Retinal pigment epithelial cell (primary cell): ENCODE results near the gene MPP1.

Experiments used
- DNase-seq: peaks from one replicate; pipeline ENCODE4 v3.0.0-alpha.2; 2010; ENCODE audit warnings: low read depth
- H3K4me3 ChIP-seq: 2 replicates; pipeline ENCODE4 v1.5.1; 2011; ENCODE audit warnings: mild to moderate bottlenecking, low read length, control low read depth, moderate library complexity
- TF ChIP-seq, protein P1 (sequence below): conservative IDR thresholded peaks from 2 replicates; pipeline ENCODE4 v1.5.1; 2011; ENCODE audit warnings: low read depth, low read length, control low read depth, inconsistent platforms

Gene MPP1

DNA sequence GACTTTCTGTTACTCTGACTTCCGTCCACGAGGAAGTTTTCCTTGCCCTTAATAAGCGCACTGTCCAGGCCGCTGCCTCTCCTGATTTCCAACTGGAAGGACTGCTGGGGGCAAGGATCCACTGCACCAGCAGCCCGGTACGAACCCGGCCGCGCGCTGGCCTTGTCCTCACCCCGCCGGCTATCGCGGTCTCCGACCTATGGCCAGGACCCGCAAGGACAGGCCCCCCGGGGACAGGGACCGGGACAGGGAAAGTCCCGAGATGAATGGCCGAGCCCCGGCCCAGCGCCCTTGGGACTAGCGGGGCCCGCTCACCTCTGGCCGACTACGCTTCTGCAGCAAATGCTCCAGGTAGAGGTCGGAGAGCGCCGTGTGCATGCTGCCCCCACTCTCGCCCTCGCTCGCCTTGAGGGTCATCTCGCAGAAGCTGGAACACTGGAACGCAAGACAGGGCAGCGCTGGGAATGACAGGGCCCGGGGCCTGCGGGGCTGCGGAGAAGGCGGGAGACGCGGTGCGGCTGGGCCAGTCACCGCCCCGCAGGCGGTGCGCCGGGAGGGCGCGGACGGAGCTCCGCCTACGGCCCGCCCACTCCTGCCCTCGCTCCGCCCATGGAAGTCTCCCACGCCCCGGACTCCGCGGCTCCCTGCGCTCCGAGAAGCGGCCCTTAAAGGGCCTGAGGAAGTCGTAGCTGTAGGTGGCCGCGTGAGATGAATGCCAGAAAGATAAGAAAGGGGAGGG, at the start of gene MPP1:
Gene MPP1, minus strand, starts transcription at position 529 of the 739 bp plus-strand sequence. Its CDS starts 112 bp downstream, at position 417.
- DNase-seq: no peak
- TF ChIP-seq, protein P1, sequence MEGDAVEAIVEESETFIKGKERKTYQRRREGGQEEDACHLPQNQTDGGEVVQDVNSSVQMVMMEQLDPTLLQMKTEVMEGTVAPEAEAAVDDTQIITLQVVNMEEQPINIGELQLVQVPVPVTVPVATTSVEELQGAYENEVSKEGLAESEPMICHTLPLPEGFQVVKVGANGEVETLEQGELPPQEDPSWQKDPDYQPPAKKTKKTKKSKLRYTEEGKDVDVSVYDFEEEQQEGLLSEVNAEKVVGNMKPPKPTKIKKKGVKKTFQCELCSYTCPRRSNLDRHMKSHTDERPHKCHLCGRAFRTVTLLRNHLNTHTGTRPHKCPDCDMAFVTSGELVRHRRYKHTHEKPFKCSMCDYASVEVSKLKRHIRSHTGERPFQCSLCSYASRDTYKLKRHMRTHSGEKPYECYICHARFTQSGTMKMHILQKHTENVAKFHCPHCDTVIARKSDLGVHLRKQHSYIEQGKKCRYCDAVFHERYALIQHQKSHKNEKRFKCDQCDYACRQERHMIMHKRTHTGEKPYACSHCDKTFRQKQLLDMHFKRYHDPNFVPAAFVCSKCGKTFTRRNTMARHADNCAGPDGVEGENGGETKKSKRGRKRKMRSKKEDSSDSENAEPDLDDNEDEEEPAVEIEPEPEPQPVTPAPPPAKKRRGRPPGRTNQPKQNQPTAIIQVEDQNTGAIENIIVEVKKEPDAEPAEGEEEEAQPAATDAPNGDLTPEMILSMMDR: no peak
- peak within 1 kb of the TSS; percentile 65 for H3K4me3 ChIP-seq

DNA sequence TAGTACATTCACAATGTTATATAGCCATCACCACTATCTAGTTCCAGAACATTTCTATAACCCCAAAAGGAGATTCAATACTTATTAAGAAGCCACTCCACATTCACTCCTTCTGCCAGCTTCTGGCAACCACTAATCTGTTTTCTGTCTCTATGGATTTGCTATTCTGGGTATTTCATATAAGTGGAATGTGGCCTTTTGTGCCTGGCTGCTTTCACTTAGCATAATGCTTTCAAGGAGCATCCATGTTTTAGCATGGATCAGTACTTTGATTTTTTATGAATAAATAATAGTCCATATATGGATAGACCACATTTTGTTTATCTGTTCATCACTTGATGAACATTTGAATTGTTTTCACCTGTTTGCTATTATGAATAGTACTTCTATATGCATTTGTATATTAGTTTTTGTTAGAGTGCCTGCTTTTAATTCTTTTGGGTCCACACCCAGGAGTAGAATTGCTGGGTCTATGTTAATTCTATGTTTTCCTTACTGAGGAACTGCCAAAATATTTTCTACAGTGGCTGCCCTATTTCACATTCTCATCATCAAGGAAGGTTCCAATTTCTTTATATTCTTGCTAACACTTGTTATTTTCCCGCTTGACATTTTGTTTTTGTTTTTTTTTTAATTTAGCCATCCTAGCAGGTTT, 45.8 kb upstream of the MPP1 start:
- H3K4me3 ChIP-seq: no peak overlapping the region
- no peak for DNase-seq
- TF ChIP-seq, protein P1: no peak

DNA sequence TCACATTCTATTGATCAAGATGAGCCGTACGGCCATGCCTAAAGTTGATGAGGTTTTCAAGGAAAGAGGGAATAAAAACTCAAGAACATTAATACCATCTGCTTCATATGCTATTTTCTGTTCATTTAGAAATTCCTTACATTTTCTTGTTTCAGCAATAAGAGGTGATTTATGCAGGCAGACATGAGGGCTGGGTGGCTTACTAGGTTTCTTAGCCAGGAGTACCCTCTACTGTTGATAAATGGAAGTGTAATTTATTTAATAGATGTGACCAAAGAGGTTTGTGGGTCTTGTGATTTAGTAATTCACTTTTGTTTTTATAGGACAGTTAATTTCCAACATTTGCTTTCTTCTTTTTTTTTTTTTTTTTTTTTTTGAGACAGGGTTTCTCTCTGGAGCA, 35.6 kb upstream of the MPP1 start:
- no peak for DNase-seq
- TF ChIP-seq, protein P1: peak; percentile 45
- no peak overlapping the region for H3K4me3 ChIP-seq

DNA sequence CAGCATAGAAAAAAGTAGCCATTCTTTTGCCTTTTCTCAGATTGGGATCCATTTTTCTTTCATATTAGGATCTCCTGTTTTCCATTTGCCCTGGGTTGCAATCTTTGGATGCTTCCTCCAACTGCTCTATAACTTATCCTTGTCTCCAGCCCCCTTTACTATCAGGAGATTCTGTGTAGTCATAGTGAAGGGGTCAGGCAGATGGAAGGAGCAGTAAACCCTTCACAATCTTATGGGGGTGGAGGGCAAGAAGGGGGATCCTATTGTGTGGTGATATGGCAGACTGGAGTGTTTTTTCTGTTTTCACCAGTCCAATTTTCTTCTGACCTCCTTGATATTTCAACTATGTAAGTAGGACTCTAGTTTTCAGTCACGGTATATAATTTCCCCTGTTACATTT, 30.9 kb upstream of the MPP1 start:
- TF ChIP-seq, protein P1: no peak
- no peak overlapping the region for H3K4me3 ChIP-seq
- DNase-seq: no peak

DNA sequence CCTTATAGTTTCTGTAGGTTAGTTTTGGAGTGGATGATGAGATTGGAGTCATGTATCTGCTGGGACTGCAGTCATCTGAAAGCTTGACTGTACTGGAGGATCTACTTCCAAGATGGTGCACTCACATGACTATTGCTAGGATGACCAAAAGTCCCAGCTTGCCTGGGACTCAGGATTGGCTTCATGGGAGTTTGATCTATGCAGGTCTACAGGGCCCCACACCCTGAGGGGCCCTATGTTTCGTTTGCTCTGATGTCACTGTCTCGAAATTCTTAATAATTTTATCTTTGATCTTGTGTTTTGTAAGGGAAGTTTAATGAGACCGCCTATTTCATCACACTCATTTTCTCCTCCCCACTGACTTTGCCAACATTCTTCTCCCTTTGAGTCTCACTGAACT, 29.3 kb upstream of the MPP1 start, which contains the start of gene SMIM9:
Gene SMIM9, minus strand, starts transcription at position 101 of the 400 bp plus-strand sequence. CDS start 3,806 bp downstream, outside the sequence.
- no peak for DNase-seq
- TF ChIP-seq, protein P1: no peak
- H3K4me3 ChIP-seq: no peak within 1 kb of the TSS

DNA sequence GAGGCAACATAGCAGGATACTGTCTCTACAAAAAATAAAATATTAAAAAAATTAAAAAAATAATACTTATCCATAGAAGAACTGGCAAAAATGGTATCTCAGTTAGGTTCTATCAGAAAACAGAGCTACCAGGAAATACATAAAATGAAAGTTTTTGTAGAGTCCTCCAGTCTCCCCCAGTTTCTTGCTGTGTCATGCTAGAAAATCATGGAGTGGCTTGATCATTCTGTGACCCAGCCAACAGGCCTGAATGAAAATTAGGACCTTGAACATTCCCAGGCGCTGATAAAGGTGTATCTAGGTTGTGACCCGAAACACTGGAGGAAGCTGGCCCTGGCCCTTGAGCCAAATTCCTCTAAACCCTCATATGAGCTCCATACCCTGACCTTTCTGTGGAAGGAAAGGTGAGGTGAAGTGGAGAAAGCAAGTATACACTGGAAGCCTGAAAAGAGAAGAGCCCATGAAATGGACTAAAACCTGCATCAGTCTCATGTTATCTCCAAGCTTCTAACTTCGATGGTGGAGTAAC, 28.5 kb upstream of the MPP1 start:
- TF ChIP-seq, protein P1: no peak
- no peak overlapping the region for H3K4me3 ChIP-seq
- DNase-seq: no peak
